Activated T-cell treated with anti-CD3 and anti-CD28 coated beads for 4 hours (primary cell): Measurements from ENCODE around the gene ATAD2B.
"Not testable (repeated sequence)": the region's sequence is repeated elsewhere in the genome, so short reads cannot be mapped to it uniquely, and the experiment has no call there.

Experiments
- DNase-seq: peaks from one replicate; pipeline ENCODE4 v3.0.0-alpha.2; 2020

The ATAD2B gene

GRCh38 chr2:23926750-23927571, at the start of gene ATAD2B:
Gene ATAD2B, minus strand, starts transcription at chr2:23927123. Its CDS starts 353 bp downstream, at chr2:23926770.
- peak; percentile 86 for DNase-seq

- no peak for DNase-seq
These were observed 40.9 kb upstream of the ATAD2B start for GRCh38 chr2:23967846-23968245.

- DNase-seq = no peak
These were observed 27.5 kb upstream of the ATAD2B start for GRCh38 chr2:23954325-23955014.

- DNase-seq = no peak
These were observed 26.7 kb upstream of the ATAD2B start for GRCh38 chr2:23953625-23954024.

GRCh38 chr2:23952558-23952957, 25.6 kb upstream of the ATAD2B start:
- DNase-seq = not testable (repeated sequence)

- DNase-seq = no peak
These were observed 20.4 kb upstream of the ATAD2B start for GRCh38 chr2:23947350-23947749.

GRCh38 chr2:23944976-23945375, 18.1 kb upstream of the ATAD2B start:
- DNase-seq = no peak

GRCh38 chr2:23944527-23944926, 17.6 kb upstream of the ATAD2B start:
- DNase-seq = no peak

GRCh38 chr2:23943666-23944065, 16.7 kb upstream of the ATAD2B start:
- no peak for DNase-seq

GRCh38 chr2:23941644-23942043, 14.7 kb upstream of the ATAD2B start:
- no peak for DNase-seq

GRCh38 chr2:23940718-23941620, 14.0 kb upstream of the ATAD2B start:
- DNase-seq = peak; percentile 21

- DNase-seq = peak; percentile 59
These were observed 13.2 kb upstream of the ATAD2B start, which contains the start of gene UBXN2A for GRCh38 chr2:23939987-23940717. Gene UBXN2A, plus strand, starts transcription at chr2:23940463. Its CDS starts 17,852 bp downstream, at chr2:23958315.

- DNase-seq = no peak
These were observed 7.3 kb upstream of the ATAD2B start for GRCh38 chr2:23934259-23934658.

GRCh38 chr2:23926290-23926749, 603 bp downstream of the ATAD2B start:
- peak; percentile 5 for DNase-seq

- DNase-seq = peak; percentile 35
These were observed 1.1 kb downstream of the ATAD2B start for GRCh38 chr2:23925702-23926289.

- DNase-seq = no peak
These were observed 2.1 kb downstream of the ATAD2B start for GRCh38 chr2:23924589-23925359.

GRCh38 chr2:23918837-23919489, 8.0 kb downstream of the ATAD2B start:
- no peak for DNase-seq

GRCh38 chr2:23916727-23917405, 10.1 kb downstream of the ATAD2B start:
- DNase-seq = no peak

- no peak for DNase-seq
These were observed 11.6 kb downstream of the ATAD2B start for GRCh38 chr2:23915327-23915726.

- DNase-seq = no peak
These were observed 14.9 kb downstream of the ATAD2B start for GRCh38 chr2:23912054-23912453.
